GM19455 (cell line): ENCODE data around the gene ORM1.

Source experiments
- ATAC-seq: cut with Tn5 transposase; IDR thresholded peaks from one replicate; pipeline ENCODE4 v1.9.1; 2021; ENCODE audit not compliant: unreplicated experiment

Gene ORM1

GRCh38 chr9:114362394-114362793 lies 39.5 kb downstream of the ORM1 start:
- ATAC-seq: no peak

- ATAC-seq: no peak
These were observed 40.5 kb downstream of the ORM1 start for GRCh38 chr9:114363424-114363823.

GRCh38 chr9:114364134-114365041 lies 41.5 kb downstream of the ORM1 start:
- ATAC-seq: no peak

GRCh38 chr9:114365194-114365593 lies 42.3 kb downstream of the ORM1 start:
- ATAC-seq: no peak

GRCh38 chr9:114366334-114367128 lies 43.6 kb downstream of the ORM1 start:
- ATAC-seq: peak; percentile 43

- no peak for ATAC-seq
These were observed 44.5 kb downstream of the ORM1 start for GRCh38 chr9:114367366-114367765.

- no peak for ATAC-seq
These were observed 45.1 kb downstream of the ORM1 start for GRCh38 chr9:114367772-114368569.

- no peak for ATAC-seq
These were observed 46.6 kb downstream of the ORM1 start for GRCh38 chr9:114369216-114370130.

GRCh38 chr9:114370251-114370967 lies 47.5 kb downstream of the ORM1 start:
- ATAC-seq: no peak

- no peak for ATAC-seq
These were observed 48.0 kb downstream of the ORM1 start for GRCh38 chr9:114370968-114371320.

- ATAC-seq: no peak
These were observed 48.5 kb downstream of the ORM1 start for GRCh38 chr9:114371343-114371944.

- ATAC-seq: peak; percentile 31
These were observed 49.3 kb downstream of the ORM1 start for GRCh38 chr9:114371973-114372917.

GRCh38 chr9:114372921-114373448 lies 50.1 kb downstream of the ORM1 start:
- peak; percentile 92 for ATAC-seq

- no peak for ATAC-seq
These were observed 51.2 kb downstream of the ORM1 start for GRCh38 chr9:114373960-114374730.

- ATAC-seq: no peak
These were observed 52.0 kb downstream of the ORM1 start for GRCh38 chr9:114374936-114375335.

- no peak for ATAC-seq
These were observed 52.7 kb downstream of the ORM1 start for GRCh38 chr9:114375386-114376175.
